Gastroesophageal sphincter (tissue), 4 donors: ENCODE measurements around the gene GRAMD4. TPM values are rescaled to one million over a fixed set of nuclear protein-coding genes. Genes with fewer than 3 reads are reported as not detected.

ENCODE experiments used
- ATAC-seq: fragments of 150-250 bp; one replicate; pipeline ENCODE4 v1.9.1; 2016; ENCODE audit warnings: mild to moderate bottlenecking, moderate library complexity
- H3K27ac ChIP-seq, 4 donors: fragments of 200-600 bp; sonication (generic) in 3 of 4; 1 replicate in 3 of 4; 2 replicates in 1 of 4; pipeline ENCODE4 v1.5.1; 2016 to 2019
- H3K27me3 ChIP-seq: fragments of 200-600 bp; sonication (generic); one replicate; pipeline ENCODE4 v1.5.1; 2019
- H3K36me3 ChIP-seq, 2 donors: fragments of 200-600 bp; sonication (generic); one replicate each; pipeline ENCODE4 v1.5.1; 2019; ENCODE audit warnings: control low read depth in 1 of 2
- H3K4me1 ChIP-seq, 3 donors: fragments of 200-600 bp; sonication (generic); 1 replicate in 2 of 3; 2 replicates in 1 of 3; pipeline ENCODE4 v1.5.1; 2016 to 2019; ENCODE audit warnings: control low read depth in 2 of 3
- H3K4me3 ChIP-seq, 2 donors: fragments of 200-600 bp; sonication (generic); one replicate each; pipeline ENCODE4 v1.5.1; 2019; ENCODE audit warnings: mild to moderate bottlenecking in 1 of 2, moderate library complexity in 1 of 2
- H3K9me3 ChIP-seq, 3 donors: fragments of 200-600 bp; sonication (generic); one replicate each; pipeline ENCODE4 v1.5.1; 2017 to 2019; ENCODE audit warnings: control low read depth in 2 of 3
- CTCF ChIP-seq, 4 experiments: fragments of 200-600 bp in 2 of 4; fragments of 450-650 bp in 2 of 4; sonication (generic) in 1 of 4; IDR thresholded peaks; one replicate each; pipeline ENCODE4 v1.5.1; 2017 to 2019; ENCODE audit warnings: antibody characterized with exemption in 4 of 4, mild to moderate bottlenecking in 2 of 4, moderate library complexity in 2 of 4
- EP300 ChIP-seq: sonication (generic); formaldehyde crosslinking; IDR thresholded peaks from one replicate; pipeline ENCODE4 v1.6.1; 2017; ENCODE audit warnings: antibody characterized with exemption, mild to moderate bottlenecking
- POLR2A ChIP-seq, 2 donors: fragments of 450-650 bp; IDR thresholded peaks; one replicate each; pipeline ENCODE4 v1.6.1; 2017; ENCODE audit warnings: antibody characterized with exemption in 2 of 2, mild to moderate bottlenecking in 2 of 2, moderate library complexity in 1 of 2
- POLR2AphosphoS5 ChIP-seq: sonication (generic); formaldehyde crosslinking; IDR thresholded peaks from one replicate; pipeline ENCODE4 v1.6.1; 2017; ENCODE audit warnings: antibody characterized with exemption
- WGBS, 2 donors: methylation state at CpG; one replicate each; pipeline ENCODE4 v1.1.5; 2018; ENCODE audit warnings: low coverage in 1 of 2; 5-methylcytosine and 5-hydroxymethylcytosine counted together
- total RNA-seq, 4 donors: library from RNA; depleted of rRNA; stranded (reverse); fragments of >200 nt; gene quantifications; one replicate each; pipeline ENCODE4 v1.1.0, GENCODE V29; 2016

GRAMD4 gene
- total RNA-seq, 4 donors from 2014 or later: 10.8 to 53.3 (median 33.2) TPM

GRCh38 chr22:46574438-46574992 lies 45.7 kb upstream of the GRAMD4 start:
- peak overlapping the region in 1 of 4 donors; percentile 10 for H3K27ac ChIP-seq
- no peak for ATAC-seq
- peaks cover 0 to 13% (median 0%) of the 10 kb centered on the region in 3 donors for H3K9me3 ChIP-seq
- H3K4me1 ChIP-seq: peaks cover 0 to 33% (median 24%) of the 10 kb centered on the region in 3 donors
- 100% methylated on average over 2 of the region's 15 CpGs; no CpG with 5 or more reads in 1 of the 2 donors for WGBS, 2 donors
- no peaks in the 10 kb centered on the region for H3K36me3 ChIP-seq
- no peak for TF ChIP-seq POLR2AphosphoS5
- TF ChIP-seq EP300: no peak
- no peak for TF ChIP-seq POLR2A (IDR thresholded peaks at IDR 0.05)
- no peak for TF ChIP-seq CTCF (IDR thresholded peaks at IDR 0.05)
- H3K4me3 ChIP-seq: no peak overlapping the region
- no peaks in the 10 kb centered on the region for H3K27me3 ChIP-seq

- Histone ChIP-seq H3K9me3 (peaks cover 0 to 13% (median 0%) of the 10 kb centered on the region in 3 donors), H3K27ac (peak overlapping the region in 3 of 4 donors; percentile 10 to 70 (median 64)), H3K36me3 (no peaks in the 10 kb centered on the region), H3K27me3 (no peaks in the 10 kb centered on the region), H3K4me1 (peaks cover 0 to 41% (median 31%) of the 10 kb centered on the region in 3 donors), H3K4me3 (no peak overlapping the region)
- ATAC-seq: no peak
- WGBS, 2 donors: 45 to 67% methylated on average over 2 to 7 of the region's 19 CpGs
- no peak for TF ChIP-seq CTCF (IDR thresholded peaks at IDR 0.05)
- TF ChIP-seq POLR2AphosphoS5: no peak
- no peak for TF ChIP-seq POLR2A (IDR thresholded peaks at IDR 0.05)
- no peak for TF ChIP-seq EP300
Measured at GRCh38 chr22:46574993-46575910, 44.9 kb upstream of the GRAMD4 start.

- ATAC-seq: no peak
- Histone ChIP-seq H3K27ac (peak overlapping the region in 3 of 4 donors; percentile 63 to 70 (median 64)), H3K9me3 (peaks cover 0 to 12% (median 0%) of the 10 kb centered on the region in 3 donors), H3K36me3 (no peaks in the 10 kb centered on the region), H3K27me3 (no peaks in the 10 kb centered on the region), H3K4me3 (peak overlapping the region; percentile 26 to 77), H3K4me1 (peaks cover 0 to 45% (median 32%) of the 10 kb centered on the region in 3 donors)
- no peak for TF ChIP-seq CTCF (IDR thresholded peaks at IDR 0.05)
- WGBS, 2 donors: 16 to 100% methylated on average over 1 to 2 of the region's 10 CpGs
Measured at GRCh38 chr22:46575911-46576555, 44.2 kb upstream of the GRAMD4 start.

- ATAC-seq: peak; percentile 84
- H3K27ac ChIP-seq: peak overlapping the region in 3 of 4 donors; percentile 69 to 82 (median 70)
- TF ChIP-seq POLR2AphosphoS5: no peak
- TF ChIP-seq POLR2A (IDR thresholded peaks at IDR 0.05): no peak
- peak in 1 of 4 experiments; percentile 9 for TF ChIP-seq CTCF (IDR thresholded peaks at IDR 0.05)
- TF ChIP-seq EP300: no peak
- H3K36me3 ChIP-seq: no peaks in the 10 kb centered on the region
- H3K9me3 ChIP-seq: peaks cover 0 to 5% (median 0%) of the 10 kb centered on the region in 3 donors
- H3K27me3 ChIP-seq: no peaks in the 10 kb centered on the region
- peaks cover 0 to 52% (median 38%) of the 10 kb centered on the region in 3 donors for H3K4me1 ChIP-seq
- peak overlapping the region; percentile 77 to 90 for H3K4me3 ChIP-seq
- WGBS, 2 donors: 0 to 4% methylated on average over 2 to 12 of the region's 142 CpGs
Measured at GRCh38 chr22:46576556-46577367, 43.4 kb upstream of the GRAMD4 start.
